Smooth muscle cell (in vitro differentiated cells): ENCODE results near the gene SLAMF9. TPM values are rescaled to one million over a fixed set of nuclear protein-coding genes. Genes with fewer than 3 reads are reported as not detected.

Source experiments
- DNase-seq: peaks from one replicate; lab custom pipeline; 2025; ENCODE audit not compliant: unreplicated experiment; lab: John Stamatoyannopoulos, UW
- H2AFZ ChIP-seq: fragments of 200-600 bp; sonication (generic); 2 replicates; pipeline ENCODE4 v1.6.0; 2016; ENCODE audit warnings: antibody characterized with exemption, low read depth, mild to moderate bottlenecking
- H3F3A ChIP-seq: fragments of 200-600 bp; sonication (generic); 2 replicates; pipeline ENCODE4 v1.6.0; 2017; ENCODE audit warnings: antibody characterized with exemption, low read depth
- H3K27ac ChIP-seq: fragments of 200-600 bp; sonication (generic); 2 replicates; pipeline ENCODE4 v1.5.1; 2016; ENCODE audit warnings: low read depth, mild to moderate bottlenecking
- H3K27me3 ChIP-seq: fragments of 200-600 bp; sonication (generic); 2 replicates; pipeline ENCODE4 v1.6.1; 2016; ENCODE audit warnings: low read depth, mild to moderate bottlenecking
- H3K36me3 ChIP-seq: fragments of 200-600 bp; sonication (generic); 2 replicates; pipeline ENCODE4 v1.5.1; 2016; ENCODE audit warnings: low read depth
- H3K4me1 ChIP-seq: fragments of 200-600 bp; sonication (generic); 2 replicates; pipeline ENCODE4 v1.5.1; 2016; ENCODE audit warnings: low read depth
- H3K4me2 ChIP-seq: fragments of 200-600 bp; sonication (generic); 2 replicates; pipeline ENCODE4 v1.6.0; 2016; ENCODE audit warnings: mild to moderate bottlenecking
- H3K4me3 ChIP-seq: fragments of 200-600 bp; sonication (generic); 2 replicates; pipeline ENCODE4 v1.5.1; 2016; ENCODE audit warnings: mild to moderate bottlenecking
- H3K79me2 ChIP-seq: fragments of 200-600 bp; sonication (generic); 2 replicates; pipeline ENCODE4 v1.6.0; 2016; ENCODE audit warnings: low read depth, mild to moderate bottlenecking
- H3K9ac ChIP-seq: fragments of 200-600 bp; sonication (generic); 2 replicates; pipeline ENCODE4 v1.6.0; 2016; ENCODE audit warnings: low read depth
- H3K9me3 ChIP-seq: fragments of 200-600 bp; sonication (generic); replicated peaks from 2 replicates; pipeline ENCODE4 v1.5.1; 2016; ENCODE audit warnings: low read depth
- H4K20me1 ChIP-seq: fragments of 200-600 bp; sonication (generic); 2 replicates; pipeline ENCODE4 v1.6.0; 2016; ENCODE audit warnings: low read depth
- CTCF ChIP-seq: fragments of 200-600 bp; sonication (generic); IDR thresholded peaks from 2 replicates; pipeline ENCODE4 v1.5.1; 2017; ENCODE audit warnings: borderline replicate concordance, mild to moderate bottlenecking, antibody characterized with exemption; ENCODE audit not compliant: insufficient read depth, poor library complexity, severe bottlenecking
- WGBS: methylation state at CpG from one replicate; pipeline ENCODE4 v1.1.7; 2016; ENCODE audit warnings: low lambda C conversion rate; 5-methylcytosine and 5-hydroxymethylcytosine counted together
- polyA plus RNA-seq: library from polyadenylated mRNA; unstranded; fragments of >200 nt; fragmentation: Nextera tagmentation; extraction: Ambion mirVana; gene quantifications from 2 replicates; pipeline ENCODE4 v1.2.1, GENCODE V29; 2016
- total RNA-seq: library from RNA; depleted of rRNA; stranded (reverse); fragments of >200 nt; gene quantifications from 2 replicates; pipeline ENCODE4 v1.2.3, GENCODE V29; 2014

The SLAMF9 gene
- total and polyA plus RNA-seq, 2 experiments from 2014 or later = 1.3 to 2.1 TPM

GRCh38 chr1:159902541-159902940 lies 51.5 kb downstream of the SLAMF9 start:
- Histone ChIP-seq H3K9ac (no peak overlapping the region), H3K36me3 (no peaks in the 10 kb centered on the region), H3K4me2 (no peak overlapping the region), H3K4me3 (no peak overlapping the region), H4K20me1 (no peaks in the 10 kb centered on the region), H3K79me2 (no peaks in the 10 kb centered on the region), H3K27ac (no peak overlapping the region), H3K9me3 (peaks cover 2% of the 10 kb centered on the region), H3K27me3 (no peaks in the 10 kb centered on the region), H3K4me1 (peaks cover 4% of the 10 kb centered on the region), H3F3A (no peaks in the 10 kb centered on the region), H2AFZ (no peak overlapping the region)
- WGBS = 95% methylated on average over 3 of the region's 3 CpGs
- no peak for TF ChIP-seq CTCF
- DNase-seq = no peak

Other genes starting within 250 kb of the SLAMF9 start
- gene CRP, start 239.6 kb downstream of the SLAMF9 start, total RNA-seq = not detected in 2 replicates
- not detected in 2 replicates for gene CRP, start 239.6 kb downstream of the SLAMF9 start, polyA plus RNA-seq
- gene DUSP23, start 173.3 kb downstream of the SLAMF9 start, total RNA-seq = 11.4 and 32.9 TPM in 2 replicates
- gene DUSP23, start 173.3 kb downstream of the SLAMF9 start, polyA plus RNA-seq = 41.4 and 47.4 TPM in 2 replicates
- gene FCRL6, start 151.9 kb downstream of the SLAMF9 start, total RNA-seq = not detected in 2 replicates
- gene FCRL6, start 151.9 kb downstream of the SLAMF9 start, polyA plus RNA-seq = not detected in 2 replicates
- 10.8 and 11.0 TPM in 2 replicates for gene SLAMF8, start 127.4 kb downstream of the SLAMF9 start, total RNA-seq
- gene SLAMF8, start 127.4 kb downstream of the SLAMF9 start, polyA plus RNA-seq = 13.5 and 15.1 TPM in 2 replicates
- not detected in 2 replicates for gene VSIG8, start 91.6 kb downstream of the SLAMF9 start, total RNA-seq
- gene VSIG8, start 91.6 kb downstream of the SLAMF9 start, polyA plus RNA-seq = 0.29 and 1.3 TPM in 2 replicates
- 1.1 and 1.3 TPM in 2 replicates for gene CFAP45, start 54.1 kb downstream of the SLAMF9 start, total RNA-seq
- 1.2 and 1.9 TPM in 2 replicates for gene CFAP45, start 54.1 kb downstream of the SLAMF9 start, polyA plus RNA-seq
- 390 and 408 TPM in 2 replicates for gene TAGLN2, start 28.7 kb downstream of the SLAMF9 start, total RNA-seq
- 1,005 and 1,171 TPM in 2 replicates for gene TAGLN2, start 28.7 kb downstream of the SLAMF9 start, polyA plus RNA-seq
- 0.49 and 0.99 TPM in 2 replicates for gene IGSF9, start 8.6 kb downstream of the SLAMF9 start, total RNA-seq
- 2.1 and 6.6 TPM in 2 replicates for gene IGSF9, start 8.6 kb downstream of the SLAMF9 start, polyA plus RNA-seq
- 4.7 and 5.2 TPM in 2 replicates for gene PIGM, start 77.8 kb upstream of the SLAMF9 start, total RNA-seq
- 2.9 and 3.0 TPM in 2 replicates for gene PIGM, start 77.8 kb upstream of the SLAMF9 start, polyA plus RNA-seq
- gene KCNJ10, start 115.9 kb upstream of the SLAMF9 start, total RNA-seq = not detected in 2 replicates
- not detected in 2 replicates for gene KCNJ10, start 115.9 kb upstream of the SLAMF9 start, polyA plus RNA-seq
- gene KCNJ9, start 127.3 kb upstream of the SLAMF9 start, total RNA-seq = not detected in 2 replicates
- gene KCNJ9, start 127.3 kb upstream of the SLAMF9 start, polyA plus RNA-seq = not detected in 2 replicates
- gene IGSF8, start 144.4 kb upstream of the SLAMF9 start, total RNA-seq = 17.3 and 20.8 TPM in 2 replicates
- 30.2 and 35.5 TPM in 2 replicates for gene IGSF8, start 144.4 kb upstream of the SLAMF9 start, polyA plus RNA-seq
- gene ATP1A2, start 161.5 kb upstream of the SLAMF9 start, total RNA-seq = not detected in 2 replicates
- 0.07 TPM in 1 of 2 replicates, not detected in the other for gene ATP1A2, start 161.5 kb upstream of the SLAMF9 start, polyA plus RNA-seq
- not detected in 2 replicates for gene ATP1A4, start 197.4 kb upstream of the SLAMF9 start, total RNA-seq
- gene ATP1A4, start 197.4 kb upstream of the SLAMF9 start, polyA plus RNA-seq = not detected in 2 replicates
- gene CASQ1, start 236.3 kb upstream of the SLAMF9 start, total RNA-seq = 0.36 TPM in 1 of 2 replicates, not detected in the other
- 0.48 TPM in 1 of 2 replicates, not detected in the other for gene CASQ1, start 236.3 kb upstream of the SLAMF9 start, polyA plus RNA-seq